DMS79 treated with DMSO at 0.1 percent for 48 hours (cell line): Measurements from ENCODE around the gene LARP1.

ENCODE experiments used
- DNase-seq: peaks from one replicate; lab custom pipeline; 2025; lab: John Stamatoyannopoulos, UW

Gene LARP1

DNA sequence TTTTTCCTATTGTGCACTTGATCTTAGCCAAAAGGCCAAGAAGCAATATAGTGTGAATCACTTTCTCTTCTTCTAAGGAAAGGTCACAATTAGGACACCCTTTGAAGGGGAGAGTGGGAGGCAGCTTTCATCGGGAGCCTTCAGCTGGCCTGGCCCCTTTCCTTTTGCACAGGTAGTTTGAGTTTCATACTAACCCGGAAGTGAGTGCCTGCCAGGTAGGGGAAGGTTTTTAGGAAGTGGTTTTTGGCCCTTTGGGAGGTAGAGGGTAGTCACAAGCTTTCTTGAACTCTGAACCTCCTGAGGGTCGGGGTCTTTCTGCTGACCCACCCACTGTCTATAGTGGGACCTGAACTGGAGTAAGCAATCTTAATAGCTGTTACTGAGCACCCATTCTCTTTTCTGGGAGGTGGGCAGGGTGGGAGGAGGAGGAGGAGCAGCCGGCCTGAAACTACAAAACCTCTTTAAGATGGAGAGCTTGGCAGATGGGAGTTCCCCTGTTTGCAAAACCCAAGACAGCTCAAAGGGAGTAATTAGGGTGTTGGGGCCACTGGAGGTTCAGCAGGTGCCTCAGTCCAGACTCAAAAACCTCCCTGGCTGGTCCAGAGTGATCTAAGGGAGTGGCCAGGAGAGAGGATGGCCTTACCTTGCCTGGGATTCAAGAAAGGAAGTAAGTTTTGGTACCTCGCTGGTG is 6.0 kb downstream of the LARP1 start:
- DNase-seq, result no peak

GRCh38 chr5:154762261-154762660 is 7.1 kb downstream of the LARP1 start:
- DNase-seq, result no peak

- DNase-seq, result no peak
These were observed 7.5 kb downstream of the LARP1 start for GRCh38 chr5:154762700-154763099.

DNA sequence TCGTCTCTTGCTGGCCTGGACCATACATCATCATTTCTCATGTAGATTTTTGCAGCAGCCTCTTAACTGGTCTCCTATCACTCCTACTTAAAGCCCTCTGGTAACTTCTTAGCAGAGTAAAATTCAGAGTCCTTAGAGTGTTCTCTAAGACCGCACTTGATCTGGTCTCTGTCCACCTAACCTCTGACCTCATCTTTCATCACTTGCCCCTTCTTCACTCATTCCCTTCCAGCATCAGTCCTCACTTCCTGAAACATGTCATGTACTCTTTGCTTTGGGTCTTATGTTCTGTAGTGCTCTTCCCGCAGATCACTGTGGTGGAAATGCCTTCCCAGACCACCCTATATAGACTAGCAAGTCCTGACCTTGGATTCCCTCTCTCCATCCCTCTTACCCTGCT is 9.8 kb downstream of the LARP1 start:
- no peak for DNase-seq

- no peak for DNase-seq
These were observed 10.3 kb downstream of the LARP1 start for GRCh38 chr5:154765396-154765925.

GRCh38 chr5:154766558-154767281 is 11.5 kb downstream of the LARP1 start:
- DNase-seq, result no peak

DNA sequence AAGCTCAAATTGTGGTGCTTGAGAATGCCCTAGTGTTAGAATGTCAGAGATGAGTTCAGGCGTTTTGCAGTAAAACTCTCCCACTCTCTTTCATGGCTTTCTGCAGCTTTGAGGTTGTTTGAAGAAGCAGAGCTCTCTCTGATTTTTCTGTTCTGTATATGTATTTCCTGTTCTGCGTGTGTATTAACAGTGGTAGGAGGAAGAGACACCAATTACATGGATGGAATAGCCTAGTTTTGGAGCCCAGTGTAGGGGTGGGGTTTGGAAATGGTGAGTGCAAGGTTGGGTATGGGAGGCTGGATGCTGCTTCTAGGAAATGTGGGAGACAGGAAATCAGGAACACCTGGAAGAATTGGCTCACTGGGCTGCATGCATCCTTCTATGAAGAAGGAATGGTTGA is 12.4 kb downstream of the LARP1 start:
- DNase-seq, result no peak

- no peak for DNase-seq
These were observed 13.0 kb downstream of the LARP1 start for GRCh38 chr5:154768207-154768606.

GRCh38 chr5:154770111-154770510 is 14.9 kb downstream of the LARP1 start:
- DNase-seq, result no peak

DNA sequence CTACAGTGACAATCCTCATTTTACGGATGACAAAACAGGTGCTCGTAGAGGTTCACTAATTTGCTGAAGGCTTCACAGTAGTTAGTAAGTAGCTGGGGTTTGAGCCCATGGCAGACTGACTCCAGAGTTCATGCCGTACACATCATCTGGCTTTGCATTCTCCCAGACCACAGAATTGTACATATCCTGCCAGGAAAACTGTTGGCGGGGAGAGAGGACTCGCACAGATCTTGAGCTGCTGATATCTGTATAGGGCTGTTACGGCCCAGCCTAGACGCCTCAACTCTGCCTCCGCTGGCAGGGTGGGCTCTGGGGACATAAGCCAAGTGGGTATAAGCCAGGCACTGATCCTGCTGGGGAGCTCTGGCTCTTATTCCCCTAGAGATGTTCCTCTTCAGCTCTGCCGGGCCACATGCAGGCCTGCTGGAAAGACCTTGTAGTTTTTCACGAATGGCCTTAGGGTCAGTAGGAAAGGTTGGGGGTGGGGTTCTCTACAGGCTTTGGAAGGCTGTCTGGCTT is 16.3 kb downstream of the LARP1 start:
- DNase-seq, result peak; percentile 10

- DNase-seq, result no peak
These were observed 18.1 kb downstream of the LARP1 start for GRCh38 chr5:154773326-154773725.

- DNase-seq, result peak; percentile 33
These were observed 21.0 kb downstream of the LARP1 start for GRCh38 chr5:154776167-154776566.

- no peak for DNase-seq
These were observed 23.4 kb downstream of the LARP1 start for GRCh38 chr5:154778534-154778933.

DNA sequence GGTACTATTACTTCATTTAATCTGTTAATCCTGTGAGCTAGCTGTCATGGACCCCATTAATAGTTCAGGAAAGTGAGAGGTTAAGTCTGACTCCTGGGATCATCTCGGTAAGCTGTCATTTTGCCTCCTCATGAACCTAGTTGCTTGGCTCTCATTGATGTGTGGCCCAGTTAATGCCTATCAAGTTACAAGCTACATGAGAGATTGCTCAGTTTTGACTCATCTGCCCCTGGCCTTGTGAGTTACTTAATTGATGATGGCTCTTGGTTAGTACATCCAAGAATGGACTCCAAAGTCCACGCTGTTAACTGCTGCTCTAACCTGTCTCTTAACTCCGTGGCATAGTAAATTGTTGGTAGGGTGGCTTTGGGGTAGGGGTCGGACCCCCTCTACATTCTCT is 23.9 kb downstream of the LARP1 start:
- DNase-seq, result no peak

GRCh38 chr5:154780128-154780527 is 25.0 kb downstream of the LARP1 start:
- DNase-seq, result no peak

GRCh38 chr5:154782326-154782725 is 27.1 kb downstream of the LARP1 start:
- no peak for DNase-seq

DNA sequence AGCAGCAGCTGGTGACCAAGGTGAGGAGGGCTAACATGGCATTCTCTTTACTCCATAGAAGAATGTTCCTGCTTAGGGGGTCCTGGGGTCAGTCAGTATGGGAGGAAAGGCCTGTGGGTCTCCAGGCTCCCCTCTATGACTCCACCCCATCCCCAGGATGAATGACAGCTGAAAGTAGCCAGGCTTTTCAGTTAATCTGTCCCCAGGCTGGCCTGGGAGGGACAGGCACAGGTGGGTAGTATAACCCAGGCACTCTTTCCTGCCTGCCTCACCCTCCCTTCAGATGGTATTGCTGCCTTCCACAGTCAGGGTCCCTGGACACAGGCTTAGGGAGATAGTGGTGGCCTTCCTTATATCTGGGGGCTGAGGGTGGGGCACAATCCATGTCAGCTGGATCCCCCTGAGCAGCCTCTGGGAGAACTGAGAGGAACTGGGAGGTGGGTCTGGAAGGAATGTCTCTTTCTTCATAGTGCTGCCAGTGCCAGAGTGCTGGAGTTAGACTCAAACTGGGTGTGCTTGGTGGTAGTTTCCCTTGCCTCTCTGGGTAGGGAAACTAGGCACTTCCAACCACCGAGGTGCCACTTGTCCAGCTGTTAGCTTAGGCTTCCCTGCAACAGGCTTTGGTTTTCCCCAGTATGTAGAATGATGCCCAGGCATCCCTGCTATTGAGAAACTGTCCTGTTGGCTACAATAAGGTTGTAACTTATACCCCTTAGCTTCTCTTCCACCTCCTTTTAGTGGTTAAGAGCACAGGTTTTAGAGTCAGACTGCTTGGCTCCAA is 27.8 kb downstream of the LARP1 start:
- DNase-seq, result no peak

DNA sequence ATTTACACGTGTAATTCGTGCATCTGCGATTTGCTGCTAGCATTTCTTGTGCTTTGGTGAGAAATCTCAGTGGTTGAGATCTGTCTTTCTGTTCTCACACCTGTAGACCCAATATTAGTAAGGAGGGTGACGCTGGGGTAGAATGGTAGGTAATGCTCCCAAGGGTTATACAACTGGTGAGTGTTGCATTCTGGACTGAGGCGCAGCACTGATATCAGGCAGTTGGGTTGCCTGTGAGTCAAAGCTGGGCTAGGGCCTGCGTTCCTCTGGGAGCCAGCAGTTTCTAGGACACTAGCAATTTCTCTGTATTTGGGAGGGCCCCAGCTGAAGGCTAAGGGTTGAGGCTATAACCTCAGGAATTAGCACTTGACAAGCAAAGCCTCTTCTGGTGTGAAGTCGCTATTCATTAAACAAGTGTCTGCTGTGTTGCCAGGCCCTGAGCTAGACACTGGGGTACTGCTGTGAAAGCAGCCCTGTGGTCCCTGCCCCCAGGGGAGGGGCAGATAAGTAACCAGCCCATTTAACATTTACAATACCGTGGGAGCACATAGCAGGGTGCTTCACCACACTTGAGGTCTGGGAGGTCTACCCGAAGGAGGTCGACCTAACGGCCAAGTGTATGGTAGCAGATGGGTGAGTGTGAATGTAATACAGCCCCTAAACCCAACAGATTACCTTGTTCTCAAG is 28.7 kb downstream of the LARP1 start:
- no peak for DNase-seq

DNA sequence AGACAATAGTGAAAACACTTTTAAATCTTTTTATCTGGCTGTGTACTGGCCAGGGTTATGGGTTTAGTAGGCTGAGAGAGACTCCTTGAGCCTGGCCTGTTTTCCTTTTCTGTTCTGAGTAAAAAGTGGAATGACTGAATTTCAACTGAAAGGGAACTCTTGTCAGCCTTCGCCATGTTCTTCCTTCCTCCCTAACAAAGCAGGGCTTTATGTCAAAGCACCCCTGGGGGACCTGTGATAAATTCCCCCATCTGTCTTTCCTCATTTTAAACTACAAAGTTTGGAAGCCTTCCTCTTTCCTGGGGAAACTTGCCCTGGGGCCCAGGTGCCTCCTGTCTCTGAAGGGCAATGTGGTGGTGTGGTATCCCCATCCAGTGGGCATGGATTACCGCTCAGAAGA is 29.7 kb downstream of the LARP1 start:
- DNase-seq, result no peak

- no peak for DNase-seq
These were observed 31.2 kb downstream of the LARP1 start for GRCh38 chr5:154786414-154786813.

DNA sequence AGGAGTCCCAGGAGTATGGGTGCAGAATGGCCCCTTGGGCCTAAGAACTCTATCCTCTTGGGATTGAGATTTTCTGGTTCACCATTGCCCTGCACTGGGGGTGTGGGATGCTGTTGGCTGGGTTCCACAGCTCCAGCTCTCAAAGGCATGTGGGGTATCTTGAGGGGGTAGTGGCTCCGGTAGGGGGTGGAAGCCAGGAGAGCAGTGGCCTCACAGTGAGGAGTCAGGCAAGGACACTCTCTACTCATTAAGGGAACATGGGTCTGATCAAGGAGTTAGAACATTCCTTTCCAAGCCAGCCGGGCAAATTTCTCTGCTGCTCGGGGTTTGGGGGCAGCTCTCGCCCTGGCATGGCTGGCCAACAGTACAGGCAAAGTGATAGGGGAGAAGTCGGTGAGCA is 33.0 kb downstream of the LARP1 start:
- no peak for DNase-seq

GRCh38 chr5:154791535-154791934 is 36.4 kb downstream of the LARP1 start:
- no peak for DNase-seq
